ENCODE results near the gene KIZ.

DNA sequence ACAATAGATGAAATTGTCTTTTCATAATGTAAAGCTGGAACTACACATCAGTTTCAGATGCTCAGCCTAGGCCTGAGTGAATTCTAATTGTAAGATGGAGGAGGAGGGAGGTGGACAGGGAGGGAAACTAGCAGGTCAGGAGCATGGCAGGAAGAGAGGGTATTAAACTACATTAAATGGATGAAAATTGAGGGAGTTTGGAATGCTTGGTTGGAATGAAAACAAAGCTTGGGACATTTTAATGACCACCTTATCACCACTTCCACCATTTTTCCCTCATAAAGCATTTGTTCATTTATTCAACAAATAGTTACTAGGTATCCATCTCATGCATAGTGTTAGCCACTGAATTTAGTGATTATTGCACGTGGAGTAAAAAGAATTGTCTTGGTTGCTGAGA lies 65.0 kb downstream of the KIZ start:
- TF ChIP-seq, protein P1, sequence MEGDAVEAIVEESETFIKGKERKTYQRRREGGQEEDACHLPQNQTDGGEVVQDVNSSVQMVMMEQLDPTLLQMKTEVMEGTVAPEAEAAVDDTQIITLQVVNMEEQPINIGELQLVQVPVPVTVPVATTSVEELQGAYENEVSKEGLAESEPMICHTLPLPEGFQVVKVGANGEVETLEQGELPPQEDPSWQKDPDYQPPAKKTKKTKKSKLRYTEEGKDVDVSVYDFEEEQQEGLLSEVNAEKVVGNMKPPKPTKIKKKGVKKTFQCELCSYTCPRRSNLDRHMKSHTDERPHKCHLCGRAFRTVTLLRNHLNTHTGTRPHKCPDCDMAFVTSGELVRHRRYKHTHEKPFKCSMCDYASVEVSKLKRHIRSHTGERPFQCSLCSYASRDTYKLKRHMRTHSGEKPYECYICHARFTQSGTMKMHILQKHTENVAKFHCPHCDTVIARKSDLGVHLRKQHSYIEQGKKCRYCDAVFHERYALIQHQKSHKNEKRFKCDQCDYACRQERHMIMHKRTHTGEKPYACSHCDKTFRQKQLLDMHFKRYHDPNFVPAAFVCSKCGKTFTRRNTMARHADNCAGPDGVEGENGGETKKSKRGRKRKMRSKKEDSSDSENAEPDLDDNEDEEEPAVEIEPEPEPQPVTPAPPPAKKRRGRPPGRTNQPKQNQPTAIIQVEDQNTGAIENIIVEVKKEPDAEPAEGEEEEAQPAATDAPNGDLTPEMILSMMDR (IDR thresholded peaks at IDR 0.05): no peak
- no peak for TF ChIP-seq POLR2A (IDR thresholded peaks at IDR 0.05)
